PC-3 (cell line): ENCODE data around the gene TNRC18. TPM values are rescaled to one million over a fixed set of nuclear protein-coding genes. Genes with fewer than 3 reads are reported as not detected.
A peak's percentile ranks its signal among the peaks of the same experiment; 100 is the strongest.

ENCODE experiments used
- ATAC-seq: fragments of 200-7000 bp; cut with Tn5 transposase; 2 replicates; pipeline ENCODE4 v1.9.1; 2020; ENCODE audit warnings: mild to moderate bottlenecking, moderate library complexity
- BruUV-seq: library from RNA; stranded (reverse); fragments of 400-500 nt; replicated peaks from 2 replicates; lab custom pipeline; 2021; lab: Mats Ljungman, UMichigan
- CTCF ChIA-PET: fragments of 300-600 bp; sonication (Branson Sonifier 250); formaldehyde crosslinking; loops from one replicate; lab custom pipeline; 2022; ENCODE audit warnings: antibody characterized with exemption; lab: Charles Lee
- POLR2A ChIA-PET: fragments of 300-600 bp; sonication (Branson Sonifier 250); formaldehyde crosslinking; loops from one replicate; lab custom pipeline; 2022; ENCODE audit warnings: antibody characterized with exemption; ENCODE audit not compliant: unreplicated experiment; lab: Charles Lee
- DNase-seq: peaks from one replicate; pipeline ENCODE4 v3.0.0-alpha.2; 2015
- H2AFZ ChIP-seq: fragments of 300-600 bp; sonication (generic); 2 replicates; pipeline ENCODE4 v1.6.0; 2016; ENCODE audit warnings: antibody characterized with exemption, low read length
- H3F3A ChIP-seq: fragments of 300-600 bp; sonication (generic); one replicate; pipeline ENCODE4 v1.6.0; 2017; ENCODE audit warnings: antibody characterized with exemption, low read length, control low read depth, mild to moderate bottlenecking; ENCODE audit not compliant: unreplicated experiment
- H3K27ac ChIP-seq: fragments of 300-600 bp; sonication (generic); 2 replicates; pipeline ENCODE4 v1.5.1; 2016; ENCODE audit warnings: mild to moderate bottlenecking, low read length
- H3K27me3 ChIP-seq: fragments of 300-600 bp; sonication (generic); 2 replicates; pipeline ENCODE4 v1.6.1; 2016; ENCODE audit warnings: low read length, mixed read lengths
- H3K36me3 ChIP-seq: fragments of 300-600 bp; sonication (generic); 2 replicates; pipeline ENCODE4 v1.6.1; 2016; ENCODE audit warnings: low read depth, mixed run types, low read length, mixed read lengths
- H3K4me1 ChIP-seq: fragments of 300-600 bp; sonication (generic); 2 replicates; pipeline ENCODE4 v1.5.1; 2016; ENCODE audit warnings: low read length; ENCODE audit not compliant: insufficient read depth
- H3K4me2 ChIP-seq: fragments of 300-600 bp; sonication (generic); 2 replicates; pipeline ENCODE4 v1.6.0; 2016; ENCODE audit warnings: low read length
- H3K4me3 ChIP-seq: fragments of 300-600 bp; sonication (generic); 2 replicates; pipeline ENCODE4 v1.5.1; 2016; ENCODE audit warnings: mild to moderate bottlenecking, low read length, mixed read lengths
- H3K79me2 ChIP-seq: fragments of 300-600 bp; sonication (generic); 2 replicates; pipeline ENCODE4 v1.6.1; 2017; ENCODE audit warnings: low read length, mixed read lengths
- H3K9ac ChIP-seq: fragments of 300-600 bp; sonication (generic); 2 replicates; pipeline ENCODE4 v1.6.0; 2016; ENCODE audit warnings: mild to moderate bottlenecking, low read length
- H3K9me2 ChIP-seq: fragments of 300-600 bp; sonication (generic); replicated peaks from 2 replicates; pipeline ENCODE4 v1.6.1; 2016; ENCODE audit warnings: mixed run types, low read length, mixed read lengths
- H3K9me3 ChIP-seq: fragments of 300-600 bp; sonication (generic); 2 replicates; pipeline ENCODE4 v1.6.1; 2016; ENCODE audit warnings: low read length, mixed read lengths
- H4K20me1 ChIP-seq: fragments of 300-600 bp; sonication (generic); 2 replicates; pipeline ENCODE4 v1.6.1; 2016; ENCODE audit warnings: low read length, mixed read lengths
- EZH2 ChIP-seq: fragments of 300-600 bp; sonication (generic); IDR thresholded peaks from one replicate; pipeline ENCODE4 v1.6.1; 2017; ENCODE audit warnings: antibody characterized with exemption, mild to moderate bottlenecking, low read length; ENCODE audit not compliant: unreplicated experiment
- EZH2phosphoT487 ChIP-seq: fragments of 300-600 bp; sonication (generic); IDR thresholded peaks from 2 replicates; pipeline ENCODE4 v1.6.1; 2018; ENCODE audit warnings: mild to moderate bottlenecking, antibody characterized with exemption, low read length, borderline replicate concordance
- intact Hi-C: fragments of 100-400 bp; cut with micrococcal nuclease; formaldehyde crosslinking; loops from 2 replicates; pipeline ENCODE4 v1.9.0; 2023
- total RNA-seq: library from RNA; depleted of rRNA; stranded (reverse); fragments of >200 nt; gene quantifications from 2 replicates; pipeline ENCODE4 v1.2.3, GENCODE V29; 2014
- TF ChIP-seq, protein P1 (sequence below): fragments of 300-600 bp; sonication (generic); conservative IDR thresholded peaks from 2 replicates; pipeline ENCODE4 v1.5.1; 2017; ENCODE audit warnings: antibody characterized with exemption, low read depth, mild to moderate bottlenecking, low read length

TNRC18 gene
- total RNA-seq, 1 experiment from 2014 or later: 26.8 TPM

DNA sequence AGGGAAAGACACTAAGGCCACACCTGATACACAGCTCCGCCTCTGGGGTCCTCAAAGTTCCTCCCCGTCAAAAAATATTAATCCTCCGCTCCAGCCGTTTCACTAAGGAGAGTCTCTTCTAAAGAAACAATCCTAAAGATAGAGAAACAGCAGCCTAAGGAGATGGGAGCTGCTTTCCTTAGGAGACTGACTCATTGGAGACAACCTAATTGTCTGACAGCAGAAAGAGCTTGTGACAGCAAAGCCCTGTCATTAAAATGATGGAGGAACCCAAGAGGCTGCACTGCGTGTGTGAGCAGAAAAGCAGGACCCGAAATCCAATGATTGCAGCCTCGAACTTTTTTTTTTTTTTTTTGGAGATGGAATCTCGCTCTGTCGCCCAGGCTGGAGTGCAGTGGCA is 44.0 kb upstream of the TNRC18 start:
- H3K27ac ChIP-seq: no peak overlapping the region
- no peaks in the 10 kb centered on the region for H3K36me3 ChIP-seq
- no peaks in the 10 kb centered on the region for H3K27me3 ChIP-seq
- no peaks in the 10 kb centered on the region for H3F3A ChIP-seq
- H3K4me1 ChIP-seq: no peaks in the 10 kb centered on the region
- H3K9me2 ChIP-seq: no peaks in the 10 kb centered on the region
- H3K9ac ChIP-seq: no peak overlapping the region
- H2AFZ ChIP-seq: no peak overlapping the region
- TF ChIP-seq EZH2 (no peak), EZH2phosphoT487 (no peak)
- TF ChIP-seq, protein P1, sequence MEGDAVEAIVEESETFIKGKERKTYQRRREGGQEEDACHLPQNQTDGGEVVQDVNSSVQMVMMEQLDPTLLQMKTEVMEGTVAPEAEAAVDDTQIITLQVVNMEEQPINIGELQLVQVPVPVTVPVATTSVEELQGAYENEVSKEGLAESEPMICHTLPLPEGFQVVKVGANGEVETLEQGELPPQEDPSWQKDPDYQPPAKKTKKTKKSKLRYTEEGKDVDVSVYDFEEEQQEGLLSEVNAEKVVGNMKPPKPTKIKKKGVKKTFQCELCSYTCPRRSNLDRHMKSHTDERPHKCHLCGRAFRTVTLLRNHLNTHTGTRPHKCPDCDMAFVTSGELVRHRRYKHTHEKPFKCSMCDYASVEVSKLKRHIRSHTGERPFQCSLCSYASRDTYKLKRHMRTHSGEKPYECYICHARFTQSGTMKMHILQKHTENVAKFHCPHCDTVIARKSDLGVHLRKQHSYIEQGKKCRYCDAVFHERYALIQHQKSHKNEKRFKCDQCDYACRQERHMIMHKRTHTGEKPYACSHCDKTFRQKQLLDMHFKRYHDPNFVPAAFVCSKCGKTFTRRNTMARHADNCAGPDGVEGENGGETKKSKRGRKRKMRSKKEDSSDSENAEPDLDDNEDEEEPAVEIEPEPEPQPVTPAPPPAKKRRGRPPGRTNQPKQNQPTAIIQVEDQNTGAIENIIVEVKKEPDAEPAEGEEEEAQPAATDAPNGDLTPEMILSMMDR: no peak
- no peaks in the 10 kb centered on the region for H4K20me1 ChIP-seq
- POLR2A ChIA-PET: no interaction called here
- no peak overlapping the region for H3K4me2 ChIP-seq
- CTCF ChIA-PET: no interaction called here
- DNase-seq: no peak
- ATAC-seq: peak; percentile 36; the same call in 1 of the 2 replicates
- H3K79me2 ChIP-seq: no peaks in the 10 kb centered on the region
- no peaks in the 10 kb centered on the region for H3K9me3 ChIP-seq
- no TSS peak for BruUV-seq
- no peak overlapping the region for H3K4me3 ChIP-seq
- intact Hi-C loops: no loop called here

DNA sequence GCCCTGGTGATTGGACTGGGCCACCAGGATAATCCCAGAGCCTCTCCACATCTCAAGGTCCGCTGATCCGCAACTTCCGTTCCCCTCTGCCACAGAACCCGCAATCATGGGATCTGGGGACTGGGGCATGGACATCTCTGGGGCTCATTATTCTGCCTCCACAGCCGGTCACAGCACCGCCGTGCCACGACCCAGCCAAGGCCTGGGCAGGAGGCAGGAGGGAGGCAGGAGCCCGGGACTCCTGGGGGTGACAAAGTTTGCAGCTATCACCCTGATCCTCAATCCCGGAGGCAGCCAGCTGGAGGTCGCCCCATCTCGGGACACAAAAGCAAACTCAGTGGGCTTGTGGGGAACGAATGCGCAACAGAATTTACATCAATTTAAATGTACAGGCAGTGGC is 42.9 kb upstream of the TNRC18 start:
- no TSS peak for BruUV-seq
- no peaks in the 10 kb centered on the region for H4K20me1 ChIP-seq
- DNase-seq: no peak
- no peaks in the 10 kb centered on the region for H3K79me2 ChIP-seq
- no peaks in the 10 kb centered on the region for H3K36me3 ChIP-seq
- POLR2A ChIA-PET: no interaction called here
- H3K27ac ChIP-seq: no peak overlapping the region
- no peak overlapping the region for H2AFZ ChIP-seq
- no peak overlapping the region for H3K9ac ChIP-seq
- H3K9me3 ChIP-seq: no peaks in the 10 kb centered on the region
- H3K4me1 ChIP-seq: no peaks in the 10 kb centered on the region
- H3K9me2 ChIP-seq: no peaks in the 10 kb centered on the region
- no peak for ATAC-seq
- intact Hi-C loops: no loop called here
- no peak overlapping the region for H3K4me3 ChIP-seq
- TF ChIP-seq EZH2 (no peak), EZH2phosphoT487 (no peak)
- TF ChIP-seq, protein P1: no peak
- CTCF ChIA-PET: no interaction called here
- H3F3A ChIP-seq: no peaks in the 10 kb centered on the region
- H3K4me2 ChIP-seq: no peak overlapping the region
- H3K27me3 ChIP-seq: no peaks in the 10 kb centered on the region

DNA sequence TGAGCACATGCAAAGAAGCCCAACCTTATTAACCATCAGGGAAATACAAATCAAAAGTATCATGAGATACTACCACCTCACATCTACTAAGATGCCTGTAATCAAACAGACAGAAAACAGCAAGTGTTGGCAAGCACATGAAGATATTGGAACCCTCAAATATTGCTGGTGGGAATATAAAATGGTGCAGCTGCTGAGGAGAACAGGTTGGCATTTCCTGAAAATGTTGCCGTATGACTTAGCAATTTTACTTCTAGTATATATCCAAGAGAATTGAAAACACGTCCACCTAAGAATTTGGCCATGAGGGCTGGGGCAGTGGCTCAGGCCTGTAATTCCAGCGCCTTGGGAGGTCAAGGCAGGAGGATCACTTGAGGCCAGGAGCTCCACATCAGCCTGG is 39.4 kb upstream of the TNRC18 start:
- Histone ChIP-seq H4K20me1 (no peaks in the 10 kb centered on the region), H3K36me3 (no peaks in the 10 kb centered on the region), H3K79me2 (no peaks in the 10 kb centered on the region), H3K9ac (no peak overlapping the region), H3K4me3 (no peak overlapping the region), H3F3A (no peaks in the 10 kb centered on the region), H3K27me3 (no peaks in the 10 kb centered on the region), H3K9me3 (no peaks in the 10 kb centered on the region), H3K27ac (no peak overlapping the region), H3K4me1 (no peaks in the 10 kb centered on the region), H3K4me2 (no peak overlapping the region), H2AFZ (no peak overlapping the region), H3K9me2 (no peaks in the 10 kb centered on the region)
- no peak for TF ChIP-seq EZH2phosphoT487
- TF ChIP-seq EZH2: no peak
- TF ChIP-seq, protein P1: no peak
- no peak for DNase-seq
- ChIA-PET POLR2A (no interaction called here), CTCF (no interaction called here)
- no TSS peak for BruUV-seq
- no peak for ATAC-seq
- intact Hi-C loops: no loop called here
